HG03280 (cell line): ENCODE data around the gene NSRP1.
"Not testable (repeated sequence)": the region's sequence is repeated elsewhere in the genome, so short reads cannot be mapped to it uniquely, and the experiment has no call there.

Experiments used
- ATAC-seq: cut with Tn5 transposase; IDR thresholded peaks from one replicate; pipeline ENCODE4 v1.9.1; 2021; ENCODE audit warnings: mild to moderate bottlenecking, moderate library complexity; ENCODE audit not compliant: unreplicated experiment

The NSRP1 gene

GRCh38 chr17:30116661-30117551, at the start of gene NSRP1:
Gene NSRP1 (plus strand): TSS chr17:30116816. CDS start chr17:30116844, 28 bp downstream.
- peak; percentile 85 for ATAC-seq

DNA sequence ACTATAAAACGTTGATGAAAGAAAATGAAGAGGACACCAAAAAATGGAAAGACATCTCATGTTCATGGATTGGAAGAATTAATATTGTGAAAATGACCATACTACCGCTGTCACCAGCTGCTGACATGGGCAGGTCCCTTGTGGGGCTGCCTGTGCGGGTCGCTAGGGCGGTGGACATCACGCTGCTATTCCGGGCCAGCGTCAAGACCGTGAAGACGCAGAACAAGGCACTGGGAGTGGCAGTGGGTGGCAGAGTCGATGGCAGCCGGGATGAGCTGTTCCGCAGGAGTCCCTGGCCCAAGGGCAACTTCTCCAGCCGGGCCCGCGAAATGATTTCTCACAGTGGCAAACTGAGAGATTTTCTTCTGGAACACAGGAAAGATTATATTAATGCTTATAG, 48.2 kb upstream of the NSRP1 start:
- ATAC-seq: no peak

DNA sequence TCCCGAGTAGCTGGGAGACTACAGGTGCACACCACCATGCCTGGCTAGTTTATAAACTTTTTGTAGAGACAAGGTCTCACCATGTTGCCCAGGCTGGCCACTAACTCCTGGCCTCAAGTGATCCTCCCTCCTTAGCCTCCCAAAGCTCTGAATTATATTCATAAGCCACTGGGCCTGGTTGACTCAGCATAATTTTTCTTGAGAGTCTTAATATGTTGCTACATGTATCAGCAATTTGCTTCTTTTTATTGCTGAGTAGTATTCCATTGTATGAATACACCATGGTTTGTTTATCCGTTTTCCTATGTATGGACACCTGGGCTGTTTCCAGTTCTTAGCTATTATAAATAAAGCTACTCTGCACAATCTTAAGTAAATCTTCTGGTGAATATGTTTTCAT, 42.4 kb upstream of the NSRP1 start:
- no peak for ATAC-seq

DNA sequence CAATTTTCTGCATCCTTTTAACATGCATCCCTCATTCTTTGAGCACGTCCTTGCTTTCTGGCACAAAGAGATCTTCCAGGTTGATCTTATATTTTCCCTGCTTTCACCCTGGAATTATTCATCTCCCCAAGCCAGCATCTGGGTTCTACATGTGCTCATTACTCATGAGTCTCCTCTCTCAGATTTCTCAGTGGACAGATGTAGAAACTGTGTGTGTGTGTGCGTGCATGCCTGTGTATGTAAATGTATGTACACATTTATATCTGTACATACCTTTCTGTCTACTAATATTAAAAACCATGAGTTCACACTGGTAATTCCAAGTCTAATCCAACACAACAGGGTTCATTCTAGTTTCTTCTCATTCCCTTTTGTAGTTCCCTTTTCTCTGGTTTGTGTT, 41.9 kb upstream of the NSRP1 start:
- ATAC-seq: no peak

DNA sequence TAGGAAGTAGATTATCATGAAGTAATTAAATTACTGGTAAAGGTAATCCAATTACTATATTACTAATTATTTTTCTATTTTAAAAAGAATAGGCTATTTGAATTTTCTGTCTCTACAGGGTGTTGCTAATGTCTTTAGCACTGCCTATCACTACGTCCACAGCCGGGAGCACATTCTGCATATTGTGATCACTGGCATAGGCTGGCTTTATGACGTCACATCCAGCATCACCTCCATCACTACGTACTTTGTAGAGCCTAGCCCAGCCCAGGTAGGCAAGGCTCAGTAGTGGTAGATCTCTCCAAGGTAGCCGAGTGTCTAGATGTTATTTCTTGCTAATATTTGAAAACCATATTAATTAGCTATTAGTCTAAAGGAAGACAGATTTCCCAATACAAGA, 33.8 kb upstream of the NSRP1 start:
- no peak for ATAC-seq

DNA sequence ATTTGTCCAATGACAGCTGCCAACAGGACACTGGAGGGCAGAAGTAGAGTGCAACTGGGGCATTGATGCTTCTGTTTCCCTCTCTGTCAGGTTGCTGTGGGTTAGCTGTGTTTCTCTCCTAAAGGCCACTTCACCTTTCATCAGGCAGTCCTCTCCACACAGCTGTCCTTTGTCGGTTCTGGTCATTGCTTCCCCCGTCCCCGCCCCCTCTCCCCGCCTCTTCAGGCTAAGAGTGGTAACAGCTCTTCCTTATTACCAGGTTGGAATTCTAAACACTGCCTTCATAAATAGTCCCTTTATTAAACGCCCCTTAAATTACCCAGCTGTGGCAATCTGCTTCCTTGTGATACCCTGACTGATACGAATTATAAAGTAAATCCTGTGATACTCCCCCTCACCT, 31.8 kb upstream of the NSRP1 start:
- no peak for ATAC-seq

GRCh38 chr17:30086896-30087295, 29.7 kb upstream of the NSRP1 start:
- ATAC-seq: no peak

DNA sequence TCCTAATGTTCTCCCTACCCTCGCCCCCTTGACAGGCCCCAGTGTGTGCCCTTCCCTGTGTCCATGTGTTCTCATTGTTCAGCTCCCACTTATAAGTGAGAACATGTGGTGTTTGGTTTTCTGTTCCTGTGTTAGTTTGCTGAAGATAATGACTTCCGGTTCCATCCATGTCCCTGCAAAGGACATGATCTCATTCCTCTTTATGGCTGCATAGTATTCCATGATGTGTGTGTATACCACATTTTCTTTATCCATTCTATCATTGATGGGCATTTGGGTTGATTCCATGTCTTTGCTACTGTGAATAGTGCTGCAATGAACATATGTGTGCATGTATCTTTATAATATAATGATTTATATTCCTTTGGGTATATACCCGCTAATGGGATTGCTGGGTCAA, 29.2 kb upstream of the NSRP1 start:
- ATAC-seq: not testable (repeated sequence)

DNA sequence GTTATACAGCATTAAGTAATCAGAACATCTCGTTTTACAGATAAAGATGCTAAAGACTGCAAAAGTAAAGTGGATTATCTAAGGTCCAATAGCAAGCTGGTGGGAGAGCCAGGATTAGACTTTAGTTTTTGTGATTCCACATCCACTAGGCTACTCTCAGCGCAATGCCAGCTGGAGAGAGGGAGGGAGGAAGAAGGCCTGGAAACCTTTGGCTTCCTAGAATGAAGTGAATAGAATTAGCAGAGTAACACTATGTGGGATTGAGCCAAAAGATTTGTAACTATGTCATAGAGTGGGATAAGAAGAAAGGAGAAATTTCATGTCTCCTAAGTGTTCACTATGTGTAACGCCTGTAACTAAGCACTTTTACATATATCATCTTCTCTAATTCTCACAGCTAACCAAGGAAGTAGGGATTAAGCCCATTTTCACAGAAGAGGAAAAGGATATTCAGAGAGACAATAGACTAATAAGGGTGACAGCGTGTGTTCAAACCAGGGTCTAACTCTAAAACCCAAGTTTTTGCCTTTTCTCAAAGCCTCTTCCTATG, 25.4 kb upstream of the NSRP1 start:
- ATAC-seq: no peak

DNA sequence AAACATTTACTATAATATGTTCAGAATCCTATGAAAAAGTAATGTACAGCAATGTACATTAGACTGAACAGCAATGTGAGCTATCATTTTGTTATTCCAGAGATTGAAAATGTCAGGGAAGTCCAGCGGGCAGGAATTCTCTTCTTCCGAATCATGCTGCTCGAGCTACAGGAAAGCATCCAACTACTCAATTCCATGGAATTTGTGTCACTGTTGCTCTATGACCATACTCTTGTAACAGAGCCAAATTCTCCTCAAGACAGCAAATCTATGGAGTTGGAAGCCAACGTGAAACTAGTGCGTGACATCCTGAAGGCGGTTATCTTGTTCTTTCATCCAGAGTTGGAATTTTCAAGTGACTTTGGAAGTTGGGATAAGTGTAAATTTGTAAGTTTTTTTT, 24.8 kb upstream of the NSRP1 start:
- no peak for ATAC-seq

DNA sequence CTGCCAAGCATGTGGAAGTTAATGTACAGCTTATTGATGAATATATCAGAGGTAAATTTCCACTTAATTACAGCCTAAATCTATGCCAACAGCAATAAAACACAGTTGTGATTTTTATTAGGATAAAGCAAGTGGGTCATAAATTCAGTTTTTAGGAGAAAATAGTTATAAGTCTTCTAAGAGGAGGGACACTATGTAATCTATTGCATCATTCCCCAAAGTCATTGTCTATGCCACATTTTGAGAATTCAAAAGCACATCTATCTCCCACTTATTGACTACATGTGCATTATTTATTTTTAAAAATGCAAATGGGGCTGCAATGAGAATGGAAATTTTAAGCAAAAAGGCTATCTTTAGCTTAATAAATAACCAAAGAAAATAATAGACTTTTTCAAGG, 23.7 kb upstream of the NSRP1 start:
- ATAC-seq: no peak

GRCh38 chr17:30093463-30094147, 23.0 kb upstream of the NSRP1 start:
- ATAC-seq: no peak

GRCh38 chr17:30095507-30096244, 20.9 kb upstream of the NSRP1 start:
- no peak for ATAC-seq

DNA sequence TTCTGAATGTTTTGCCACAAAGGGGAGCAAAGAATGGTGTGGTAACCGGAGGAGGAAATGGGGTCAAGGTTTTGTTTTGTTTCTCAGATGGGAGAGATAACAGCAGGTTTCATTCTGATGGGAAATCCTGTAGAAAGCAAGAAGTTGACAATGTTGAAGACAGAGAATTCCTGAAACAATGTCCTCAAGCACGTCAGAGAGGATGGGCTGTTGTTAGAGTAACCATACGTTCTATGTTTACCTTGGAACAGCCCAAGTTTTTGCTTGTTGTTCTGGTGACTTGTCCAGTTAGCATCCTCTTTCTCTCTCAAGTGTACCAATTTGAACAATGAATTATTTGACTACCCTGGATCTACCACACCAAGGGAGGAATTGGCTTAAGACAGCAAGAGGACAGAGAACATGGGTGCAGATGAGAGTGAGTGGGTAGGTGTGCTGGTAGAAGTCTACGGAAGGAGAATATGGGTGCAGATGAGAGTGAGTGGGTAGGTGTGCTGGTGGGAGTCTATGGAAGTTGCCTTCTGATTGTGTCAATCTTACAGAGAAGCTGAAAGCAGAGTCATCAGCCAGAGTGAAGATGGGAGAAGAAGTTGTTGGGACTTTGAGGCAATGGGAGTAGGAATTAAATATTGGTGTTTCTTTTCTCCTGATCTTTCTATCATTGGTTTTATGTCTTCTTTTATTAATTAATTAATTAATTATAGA, 14.8 kb upstream of the NSRP1 start:
- ATAC-seq: no peak

GRCh38 chr17:30103921-30104320, 12.7 kb upstream of the NSRP1 start:
- no peak for ATAC-seq

- ATAC-seq: no peak
Measured at GRCh38 chr17:30104575-30105339, 11.9 kb upstream of the NSRP1 start.

- ATAC-seq: no peak
Measured at GRCh38 chr17:30112794-30113193, 3.8 kb upstream of the NSRP1 start.

- no peak for ATAC-seq
Measured at GRCh38 chr17:30113213-30113612, 3.4 kb upstream of the NSRP1 start.

DNA sequence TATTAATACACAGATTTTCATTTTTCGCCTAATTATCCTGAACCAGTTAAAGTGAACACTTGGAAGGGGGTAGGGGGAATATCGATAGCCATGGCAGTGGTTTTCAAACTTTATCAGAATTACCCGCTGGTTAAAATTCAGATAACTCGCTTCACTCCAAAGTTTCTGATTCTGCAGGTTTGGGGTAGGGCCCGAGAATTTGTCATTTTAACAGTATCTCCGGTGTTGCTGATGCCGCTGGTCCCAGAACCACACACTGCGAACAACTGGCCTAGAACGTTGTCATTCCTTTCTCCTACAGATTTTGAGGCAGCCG, 313 bp upstream of the NSRP1 start:
- ATAC-seq: no peak

GRCh38 chr17:30117675-30118081, 1.1 kb downstream of the NSRP1 start:
- ATAC-seq: no peak
